IMR-90 (cell line): ENCODE results near the gene ADAM12. TPM values are rescaled to one million over a fixed set of nuclear protein-coding genes. Genes with fewer than 3 reads are reported as not detected.

Experiments used
- ATAC-seq: fragments of 200-7000 bp; cut with Tn5 transposase; 2 replicates; pipeline ENCODE4 v1.9.1; 2020; ENCODE audit warnings: low read depth, mild to moderate bottlenecking, moderate library complexity
- BruUV-seq: library from RNA; stranded (reverse); fragments of 400-500 nt; replicated peaks from 2 replicates; lab custom pipeline; 2021; lab: Mats Ljungman, UMichigan
- CTCF ChIA-PET: fragments of 300-600 bp; formaldehyde crosslinking; extraction: SDS; loops from one replicate; lab custom pipeline; 2021; ENCODE audit warnings: antibody characterized with exemption; lab: Yijun Ruan, JAX
- POLR2A ChIA-PET: fragments of 300-600 bp; sonication (Branson Sonifier 250); formaldehyde crosslinking; loops from one replicate; lab custom pipeline; 2022; ENCODE audit warnings: antibody characterized with exemption; ENCODE audit not compliant: unreplicated experiment; lab: Charles Lee
- DNase-seq: peaks from one replicate; pipeline ENCODE4 v3.0.0; 2013
- H2AFZ ChIP-seq: replicated peaks from 2 replicates; pipeline ENCODE3; 2013; ENCODE audit warnings: low read length, mild to moderate bottlenecking; ENCODE audit not compliant: poor library complexity
- H2AK5ac ChIP-seq: 2 replicates; pipeline ENCODE4 v1.6.1; 2013; ENCODE audit warnings: low read depth, low read length, inconsistent platforms
- H2AK9ac ChIP-seq: replicated peaks from 2 replicates; pipeline ENCODE3; 2013; ENCODE audit warnings: mild to moderate bottlenecking, low read depth, low read length, moderate library complexity; ENCODE audit not compliant: poor library complexity
- H2BK120ac ChIP-seq: 2 replicates; pipeline ENCODE4 v1.6.1; 2013; ENCODE audit warnings: low read depth, low read length, inconsistent platforms
- H2BK15ac ChIP-seq: 3 replicates; pipeline ENCODE4 v1.6.1; 2013; ENCODE audit warnings: low read depth, low read length, inconsistent platforms
- H2BK20ac ChIP-seq: 2 replicates; pipeline ENCODE4 v1.6.1; 2013; ENCODE audit warnings: low read depth, mild to moderate bottlenecking, inconsistent platforms, low read length, moderate library complexity
- H2BK5ac ChIP-seq: 2 replicates; pipeline ENCODE4 v1.6.1; 2013; ENCODE audit warnings: mild to moderate bottlenecking, low read depth, low read length, inconsistent platforms; ENCODE audit not compliant: poor library complexity, severe bottlenecking
- H3K14ac ChIP-seq: replicated peaks from 2 replicates; pipeline ENCODE4 v1.6.1; 2013; ENCODE audit warnings: low read depth, low read length, inconsistent platforms
- H3K18ac ChIP-seq: 2 replicates; pipeline ENCODE4 v1.6.1; 2013; ENCODE audit warnings: low read depth, low read length, control low read depth
- H3K23ac ChIP-seq: 2 replicates; pipeline ENCODE4 v1.6.1; 2013; ENCODE audit warnings: low read depth, low read length, inconsistent platforms
- H3K27ac ChIP-seq: 2 replicates; pipeline ENCODE4 v1.5.1; 2013; ENCODE audit warnings: mild to moderate bottlenecking, control low read depth, low read length; ENCODE audit not compliant: insufficient read depth
- H3K27me3 ChIP-seq: 2 replicates; pipeline ENCODE4 v1.6.1; 2013; ENCODE audit warnings: low read length; ENCODE audit not compliant: control insufficient read depth, insufficient read depth
- H3K36me3 ChIP-seq: 2 replicates; pipeline ENCODE4 v1.6.1; 2013; ENCODE audit warnings: low read length, mixed read lengths; ENCODE audit not compliant: control insufficient read depth, insufficient read depth
- H3K4ac ChIP-seq: 2 replicates; pipeline ENCODE4 v1.6.1; 2013; ENCODE audit warnings: low read depth, low read length, inconsistent platforms
- H3K4me1 ChIP-seq: 2 replicates; pipeline ENCODE4 v1.6.1; 2013; ENCODE audit warnings: low read length, mixed read lengths; ENCODE audit not compliant: control insufficient read depth, insufficient read depth
- H3K4me2 ChIP-seq: 2 replicates; pipeline ENCODE4 v1.6.1; 2013; ENCODE audit warnings: low read depth, mild to moderate bottlenecking, control low read depth, low read length, moderate library complexity
- H3K4me3 ChIP-seq: 2 replicates; pipeline ENCODE4 v1.5.1; 2013; ENCODE audit warnings: low read depth, mild to moderate bottlenecking, control low read depth, low read length, moderate library complexity; ENCODE audit not compliant: insufficient read depth
- H3K56ac ChIP-seq: 2 replicates; pipeline ENCODE4 v1.6.1; 2013; ENCODE audit warnings: low read length, inconsistent platforms; ENCODE audit not compliant: insufficient read depth; ENCODE audit errors: extremely low read depth
- H3K79me1 ChIP-seq, 2 experiments: 2 replicates each; pipeline ENCODE4 v1.6.1; 2013; ENCODE audit warnings: low read length in 2 of 2, inconsistent platforms in 1 of 2, low read depth in 1 of 2
- H3K9ac ChIP-seq: 2 replicates; pipeline ENCODE4 v1.6.1; 2013; ENCODE audit warnings: low read depth, low read length, control low read depth
- H3K9me1 ChIP-seq: 2 replicates; pipeline ENCODE4 v1.6.1; 2013; ENCODE audit warnings: low read length, inconsistent platforms; ENCODE audit not compliant: insufficient read depth
- H3K9me3 ChIP-seq: 2 replicates; pipeline ENCODE4 v1.6.1; 2013; ENCODE audit warnings: low read length; ENCODE audit not compliant: control insufficient read depth, insufficient read depth
- H4K20me1 ChIP-seq: 2 replicates; pipeline ENCODE4 v1.6.1; 2013; ENCODE audit warnings: low read length, inconsistent platforms; ENCODE audit not compliant: insufficient read depth
- H4K5ac ChIP-seq: 2 replicates; pipeline ENCODE4 v1.6.1; 2013; ENCODE audit warnings: mild to moderate bottlenecking, low read depth, low read length, control low read depth
- H4K8ac ChIP-seq, 2 experiments: 2 replicates each; pipeline ENCODE4 v1.6.1; 2013; ENCODE audit warnings: low read depth in 2 of 2, low read length in 2 of 2, control low read depth in 1 of 2, inconsistent platforms in 1 of 2
- H4K91ac ChIP-seq: 2 replicates; pipeline ENCODE4 v1.6.1; 2013; ENCODE audit warnings: low read depth, low read length, inconsistent platforms; ENCODE audit not compliant: insufficient read depth
- BHLHE40 ChIP-seq: fragments of 150-350 bp; IDR thresholded peaks from 2 replicates; pipeline ENCODE4 v1.6.1; 2016; ENCODE audit warnings: mild to moderate bottlenecking, low read depth, low read length
- CEBPB ChIP-seq: IDR thresholded peaks from 2 replicates; pipeline ENCODE4 v1.6.1; 2012; ENCODE audit warnings: low read depth, low read length, improper control_type of control experiment
- CHD1 ChIP-seq: IDR thresholded peaks from 2 replicates; pipeline ENCODE4 v1.6.1; 2012; ENCODE audit warnings: low read depth, low read length, improper control_type of control experiment
- FOS ChIP-seq: fragments of 150-350 bp; IDR thresholded peaks from 2 replicates; pipeline ENCODE4 v1.6.1; 2016; ENCODE audit warnings: low read depth, low read length
- MAFK ChIP-seq: IDR thresholded peaks from 2 replicates; pipeline ENCODE4 v1.6.1; 2012; ENCODE audit warnings: low read depth, low read length, improper control_type of control experiment
- MAZ ChIP-seq: IDR thresholded peaks from 2 replicates; pipeline ENCODE4 v1.6.1; 2012; ENCODE audit warnings: low read depth, mild to moderate bottlenecking, low read length, improper control_type of control experiment, moderate library complexity, borderline replicate concordance
- MXI1 ChIP-seq: IDR thresholded peaks from 2 replicates; pipeline ENCODE4 v1.6.1; 2012; ENCODE audit warnings: low read depth, mild to moderate bottlenecking, low read length, moderate library complexity, borderline replicate concordance
- NFE2L2 ChIP-seq: fragments of 150-350 bp; IDR thresholded peaks from 2 replicates; pipeline ENCODE4 v1.6.1; 2016; ENCODE audit warnings: low read depth, mild to moderate bottlenecking, low read length
- POLR2A ChIP-seq: IDR thresholded peaks from 2 replicates; pipeline ENCODE4 v1.6.1; 2012; ENCODE audit warnings: mild to moderate bottlenecking, low read depth, low read length
- RAD21 ChIP-seq: IDR thresholded peaks from 2 replicates; pipeline ENCODE4 v1.6.1; 2012; ENCODE audit warnings: low read length, improper control_type of control experiment
- RCOR1 ChIP-seq: IDR thresholded peaks from 2 replicates; pipeline ENCODE4 v1.6.1; 2012; ENCODE audit warnings: mild to moderate bottlenecking, low read length, improper control_type of control experiment; ENCODE audit not compliant: insufficient replicate concordance
- RFX5 ChIP-seq: IDR thresholded peaks from 2 replicates; pipeline ENCODE4 v1.8.0; 2012; ENCODE audit warnings: low read depth, mild to moderate bottlenecking, low read length, moderate library complexity
- SMC3 ChIP-seq: fragments of 150-350 bp; IDR thresholded peaks from 2 replicates; pipeline ENCODE4 v1.6.1; 2016; ENCODE audit warnings: low read depth, mild to moderate bottlenecking, antibody characterized with exemption, low read length, moderate library complexity
- USF2 ChIP-seq: fragments of 150-350 bp; IDR thresholded peaks from 2 replicates; pipeline ENCODE4 v1.6.1; 2017; ENCODE audit warnings: mild to moderate bottlenecking, antibody characterized with exemption, low read length, low read depth
- WGBS, 2 experiments: methylation state at CpG; one replicate each; pipeline versions ENCODE4 v1.1.5 to v1.1.7; 2013; ENCODE audit warnings: missing lambda C conversion rate in 2 of 2; ENCODE audit not compliant: insufficient read length in 1 of 2; ENCODE audit errors: extremely low coverage in 2 of 2; 5-methylcytosine and 5-hydroxymethylcytosine counted together
- dilution Hi-C: fragments of 300-500 bp; cut with HindIII; formaldehyde crosslinking; loops from one replicate; pipeline ENCODE4 v1.14.3; 2018; ENCODE audit warnings: low sequenced_read_pairs; ENCODE audit not compliant: unreplicated experiment
- in situ Hi-C: fragments of 300-500 bp; cut with MboI; formaldehyde crosslinking; loops from 3 replicates; pipeline ENCODE4 v1.14.3; 2019; ENCODE audit warnings: low sequenced_read_pairs, inconsistent platforms, mixed read lengths
- intact Hi-C: fragments of 100-400 bp; cut with micrococcal nuclease; formaldehyde crosslinking; loops from 2 replicates; pipeline ENCODE4 v1.10.0; 2022
- polyA plus RNA-seq, 3 experiments: library from polyadenylated mRNA; depleted of rRNA; stranded (reverse); fragments of >200 nt; gene quantifications; 2 replicates each; pipeline ENCODE4 v1.2.3, GENCODE V29; 2012; ENCODE audit warnings: low replicate concordance in 1 of 3
- total RNA-seq: library from RNA; depleted of rRNA; stranded (reverse); fragments of >200 nt; gene quantifications from 2 replicates; pipeline ENCODE4 v1.2.3, GENCODE V29; 2012
- TF ChIP-seq, protein P1 (sequence below): conservative IDR thresholded peaks from 2 replicates; pipeline ENCODE4 v1.5.1; 2012; ENCODE audit warnings: mild to moderate bottlenecking, low read depth, low read length, improper control_type of control experiment
- TF ChIP-seq, protein P2 (sequence below): fragments of 150-350 bp; IDR thresholded peaks from 2 replicates; pipeline ENCODE4 v1.6.1; 2016; ENCODE audit warnings: low read depth, mild to moderate bottlenecking, low read length, moderate library complexity, borderline replicate concordance

Gene ADAM12
- total and polyA plus RNA-seq, 2 of the 4 experiments (the other 2 are of a cell fraction), result 9.6 to 10.2 TPM

GRCh38 chr10:126256864-126257263 is 131.4 kb downstream of the ADAM12 start:
- no peaks in the 10 kb centered on the region for H3K9me3 ChIP-seq
- dilution Hi-C loops, result no loop called here
- intact Hi-C loops, result no loop called here
- H2AK9ac ChIP-seq, result no peak overlapping the region
- TF ChIP-seq FOS, result no peak
- TF ChIP-seq RAD21, result no peak
- no peak for TF ChIP-seq CEBPB
- no peak for TF ChIP-seq BHLHE40
- no peak for TF ChIP-seq SMC3
- no peak for TF ChIP-seq RCOR1
- TF ChIP-seq CHD1, result no peak
- TF ChIP-seq RFX5, result no peak
- no peak for TF ChIP-seq USF2
- no peak for TF ChIP-seq POLR2A
- no peak for TF ChIP-seq MXI1
- TF ChIP-seq, protein P1, sequence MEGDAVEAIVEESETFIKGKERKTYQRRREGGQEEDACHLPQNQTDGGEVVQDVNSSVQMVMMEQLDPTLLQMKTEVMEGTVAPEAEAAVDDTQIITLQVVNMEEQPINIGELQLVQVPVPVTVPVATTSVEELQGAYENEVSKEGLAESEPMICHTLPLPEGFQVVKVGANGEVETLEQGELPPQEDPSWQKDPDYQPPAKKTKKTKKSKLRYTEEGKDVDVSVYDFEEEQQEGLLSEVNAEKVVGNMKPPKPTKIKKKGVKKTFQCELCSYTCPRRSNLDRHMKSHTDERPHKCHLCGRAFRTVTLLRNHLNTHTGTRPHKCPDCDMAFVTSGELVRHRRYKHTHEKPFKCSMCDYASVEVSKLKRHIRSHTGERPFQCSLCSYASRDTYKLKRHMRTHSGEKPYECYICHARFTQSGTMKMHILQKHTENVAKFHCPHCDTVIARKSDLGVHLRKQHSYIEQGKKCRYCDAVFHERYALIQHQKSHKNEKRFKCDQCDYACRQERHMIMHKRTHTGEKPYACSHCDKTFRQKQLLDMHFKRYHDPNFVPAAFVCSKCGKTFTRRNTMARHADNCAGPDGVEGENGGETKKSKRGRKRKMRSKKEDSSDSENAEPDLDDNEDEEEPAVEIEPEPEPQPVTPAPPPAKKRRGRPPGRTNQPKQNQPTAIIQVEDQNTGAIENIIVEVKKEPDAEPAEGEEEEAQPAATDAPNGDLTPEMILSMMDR, result no peak
- TF ChIP-seq MAFK, result no peak
- TF ChIP-seq, protein P2, sequence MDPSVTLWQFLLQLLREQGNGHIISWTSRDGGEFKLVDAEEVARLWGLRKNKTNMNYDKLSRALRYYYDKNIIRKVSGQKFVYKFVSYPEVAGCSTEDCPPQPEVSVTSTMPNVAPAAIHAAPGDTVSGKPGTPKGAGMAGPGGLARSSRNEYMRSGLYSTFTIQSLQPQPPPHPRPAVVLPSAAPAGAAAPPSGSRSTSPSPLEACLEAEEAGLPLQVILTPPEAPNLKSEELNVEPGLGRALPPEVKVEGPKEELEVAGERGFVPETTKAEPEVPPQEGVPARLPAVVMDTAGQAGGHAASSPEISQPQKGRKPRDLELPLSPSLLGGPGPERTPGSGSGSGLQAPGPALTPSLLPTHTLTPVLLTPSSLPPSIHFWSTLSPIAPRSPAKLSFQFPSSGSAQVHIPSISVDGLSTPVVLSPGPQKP, result no peak
- no peak for TF ChIP-seq NFE2L2
- TF ChIP-seq MAZ, result no peak
- no peak overlapping the region for H3K4me2 ChIP-seq
- ATAC-seq (no peak), DNase-seq (no peak)
- no peak overlapping the region for H3K9ac ChIP-seq
- no peak overlapping the region for H2BK15ac ChIP-seq
- peaks cover 8% of the 10 kb centered on the region; the same call in 1 of the 2 replicates for H4K20me1 ChIP-seq
- no peak overlapping the region for H2BK5ac ChIP-seq
- H3K36me3 ChIP-seq, result no peaks in the 10 kb centered on the region
- H3K4ac ChIP-seq, result no peak overlapping the region
- H3K27me3 ChIP-seq, result no peaks in the 10 kb centered on the region
- H3K79me1 ChIP-seq, result no peaks in the 10 kb centered on the region
- no peak overlapping the region for H3K18ac ChIP-seq
- no peak overlapping the region for H4K8ac ChIP-seq
- WGBS, 2 experiments, result 83% methylated on average over 1 of the region's 1 CpG; no CpG with 5 or more reads in 1 of the 2 experiments
- H3K27ac ChIP-seq, result no peak overlapping the region
- CTCF ChIA-PET, result no interaction called here
- H4K91ac ChIP-seq, result no peak overlapping the region
- POLR2A ChIA-PET, result no interaction called here
- no peak overlapping the region for H3K23ac ChIP-seq
- H2BK20ac ChIP-seq, result no peak overlapping the region
- BruUV-seq, result no TSS peak
- in situ Hi-C loops, result no loop called here
- no peak overlapping the region for H3K56ac ChIP-seq
- H3K14ac ChIP-seq, result no peak overlapping the region
- peaks cover 14% of the 10 kb centered on the region for H3K4me1 ChIP-seq
- H2AK5ac ChIP-seq, result no peak overlapping the region
- no peak overlapping the region for H3K4me3 ChIP-seq
- H2AFZ ChIP-seq, result no peak overlapping the region
- no peak overlapping the region for H2BK120ac ChIP-seq
- no peak overlapping the region for H4K5ac ChIP-seq
- peaks cover 21% of the 10 kb centered on the region for H3K9me1 ChIP-seq
